ENCODE results near the gene CNR2. TPM values are rescaled to one million over a fixed set of nuclear protein-coding genes. Genes with fewer than 3 reads are reported as not detected.
A peak's percentile ranks its signal among the peaks of the same experiment; 100 is the strongest.
"Not testable (repeated sequence)": the region's sequence is repeated elsewhere in the genome, so short reads cannot be mapped to it uniquely, and the experiment has no call there.

The CNR2 gene
- total and polyA plus RNA-seq, 9 donors: 0.03 to 0.11 (median 0.10) TPM; not detected in 6

GRCh38 chr1:23836037-23836436 is 77.1 kb downstream of the CNR2 start:
- WGBS, 3 donors: 77 to 86% (median 79%) methylated on average over 3 of the region's 3 CpGs
- Histone ChIP-seq H3K27ac (no peak overlapping the region), H3K27me3 (no peaks in the 10 kb centered on the region), H3K9me3 (no peaks in the 10 kb centered on the region), H3K36me3 (no peaks in the 10 kb centered on the region), H3K4me1 (ENCODE audit: insufficient read depth) (peaks cover 2% of the 10 kb centered on the region), H3K4me3 (no peak overlapping the region)
- TF ChIP-seq EP300 (IDR thresholded peaks at IDR 0.05) (no peak), CTCF (IDR thresholded peaks at IDR 0.05) (no peak), POLR2A (IDR thresholded peaks at IDR 0.05) (no peak)
- DNase-seq: no peak
- intact Hi-C loops (cut with DNase I): no loop called here

- H3K27me3 ChIP-seq; H3K4me3 ChIP-seq; H3K27ac ChIP-seq; H3K9me3 ChIP-seq; DNase-seq; H3K4me1 ChIP-seq (ENCODE audit: insufficient read depth); H3K36me3 ChIP-seq; intact Hi-C loops (cut with DNase I): not testable (repeated sequence)
- WGBS, 3 donors: 78 to 81% (median 79%) methylated on average over 6 of the region's 6 CpGs
These were observed 79.0 kb downstream of the CNR2 start for GRCh38 chr1:23834156-23834555.

GRCh38 chr1:23827717-23828116 is 85.4 kb downstream of the CNR2 start:
- intact Hi-C loops (cut with DNase I): no loop called here
- no peaks in the 10 kb centered on the region for H3K27me3 ChIP-seq
- TF ChIP-seq EP300 (IDR thresholded peaks at IDR 0.05): no peak
- no peak for TF ChIP-seq CTCF (IDR thresholded peaks at IDR 0.05)
- no peak for TF ChIP-seq POLR2A (IDR thresholded peaks at IDR 0.05)

GRCh38 chr1:23826590-23826989 is 86.6 kb downstream of the CNR2 start:
- H3K9me3 ChIP-seq; H3K36me3 ChIP-seq; intact Hi-C loops (cut with DNase I); H3K4me3 ChIP-seq; H3K27me3 ChIP-seq; H3K4me1 ChIP-seq (ENCODE audit: insufficient read depth); DNase-seq; H3K27ac ChIP-seq: not testable (repeated sequence)
- WGBS, 3 donors: 95% methylated on average over 13 of the region's 13 CpGs

More at GRCh38 chr1:23827717-23828116, 85.4 kb downstream of the CNR2 start:
- H3K4me1 ChIP-seq (ENCODE audit: insufficient read depth): peaks cover 3% of the 10 kb centered on the region
- 80 to 86% (median 81%) methylated on average over 1 of the region's 1 CpG for WGBS, 3 donors
- no peak for DNase-seq
- no peak overlapping the region for H3K27ac ChIP-seq
- no peak overlapping the region for H3K4me3 ChIP-seq
- H3K36me3 ChIP-seq: no peaks in the 10 kb centered on the region
- H3K9me3 ChIP-seq: no peaks in the 10 kb centered on the region

- WGBS, 3 donors: 51 to 66% (median 59%) methylated on average over 24 of the region's 24 CpGs
- intact Hi-C loops (cut with DNase I): no loop called here
- Histone ChIP-seq H3K36me3 (no peaks in the 10 kb centered on the region), H3K27ac (peak overlapping the region in 1 of 2 donors; percentile 75), H3K27me3 (no peaks in the 10 kb centered on the region), H3K9me3 (no peaks in the 10 kb centered on the region), H3K4me3 (peak overlapping the region; percentile 74), H3K4me1 (ENCODE audit: insufficient read depth) (peaks cover 3% of the 10 kb centered on the region)
- no peak for DNase-seq
- TF ChIP-seq POLR2A (IDR thresholded peaks at IDR 0.05) (no peak), EP300 (IDR thresholded peaks at IDR 0.05) (no peak)
These were observed 87.2 kb downstream of the CNR2 start for GRCh38 chr1:23825762-23826522.

GRCh38 chr1:23825076-23825761 is 87.9 kb downstream of the CNR2 start, which contains the start of gene HMGCL:
Gene HMGCL, minus strand, starts transcription at chr1:23825429. Its CDS starts 14 bp downstream, at chr1:23825415.
- H3K4me1 ChIP-seq (ENCODE audit: insufficient read depth): peaks cover 3% of the 10 kb centered on the region
- TF ChIP-seq POLR2A (IDR thresholded peaks at IDR 0.05): peak; percentile 90
- no peak for TF ChIP-seq EP300 (IDR thresholded peaks at IDR 0.05)
- no peaks in the 10 kb centered on the region for H3K36me3 ChIP-seq
- H3K27me3 ChIP-seq: no peaks in the 10 kb centered on the region
- intact Hi-C loops (cut with DNase I): no loop called here
- peak; percentile 89 to 93 (median 92) for DNase-seq
- peak within 1 kb of the TSS; percentile 75 to 90 for H3K27ac ChIP-seq
- H3K9me3 ChIP-seq: no peaks in the 10 kb centered on the region
- 1% methylated on average over 34 to 42 of the region's 42 CpGs for WGBS, 3 donors
- peak within 1 kb of the TSS; percentile 74 for H3K4me3 ChIP-seq
